HepG2 (cell line): ENCODE data around the gene WDR81. TPM values are rescaled to one million over a fixed set of nuclear protein-coding genes. Genes with fewer than 3 reads are reported as not detected.

Source experiments
- ADNP ChIP-seq: sonication (generic); formaldehyde crosslinking; IDR thresholded peaks from 2 replicates; pipeline ENCODE4 v1.4.0; 2020; ENCODE audit warnings: missing genetic modification reagents
- AKAP8 ChIP-seq: sonication (generic); formaldehyde crosslinking; IDR thresholded peaks from 2 replicates; pipeline ENCODE4 v1.5.1; 2020; ENCODE audit warnings: mild to moderate bottlenecking, missing genetic modification reagents
- CHD4 ChIP-seq: fragments of 200-600 bp; sonication (generic); IDR thresholded peaks from 2 replicates; pipeline ENCODE4 v1.7.0; 2017; ENCODE audit warnings: mild to moderate bottlenecking, low read length, borderline replicate concordance
- GFI1 ChIP-seq: sonication (generic); formaldehyde crosslinking; IDR thresholded peaks from 2 replicates; pipeline ENCODE4 v1.5.0; 2020; ENCODE audit warnings: missing genetic modification reagents, mild to moderate bottlenecking, borderline replicate concordance
- HDAC1 ChIP-seq: sonication (generic); formaldehyde crosslinking; IDR thresholded peaks from 2 replicates; pipeline ENCODE4 v1.5.1; 2020; ENCODE audit warnings: mild to moderate bottlenecking, missing genetic modification reagents
- NCOR1 ChIP-seq: fragments of 200-600 bp; sonication (generic); IDR thresholded peaks from 2 replicates; pipeline ENCODE4 v1.7.0; 2017; ENCODE audit warnings: antibody characterized with exemption, low read length, borderline replicate concordance
- PHF21A ChIP-seq: sonication (generic); formaldehyde crosslinking; IDR thresholded peaks from 2 replicates; pipeline ENCODE4 v1.5.0; 2020; ENCODE audit warnings: mild to moderate bottlenecking, missing genetic modification reagents
- RORA ChIP-seq: sonication (generic); formaldehyde crosslinking; IDR thresholded peaks from 2 replicates; pipeline ENCODE4 v1.5.0; 2020; ENCODE audit warnings: mild to moderate bottlenecking, missing genetic modification reagents, moderate library complexity
- SMYD3 ChIP-seq: sonication (generic); formaldehyde crosslinking; IDR thresholded peaks from 2 replicates; pipeline ENCODE4 v1.8.1; 2023; ENCODE audit warnings: mild to moderate bottlenecking, missing genetic modification reagents
- ZC3H13 ChIP-seq: sonication (generic); formaldehyde crosslinking; IDR thresholded peaks from 2 replicates; pipeline ENCODE4 v1.8.1; 2023; ENCODE audit warnings: mild to moderate bottlenecking, missing genetic modification reagents, moderate library complexity
- ZFP36L2 ChIP-seq: sonication (generic); formaldehyde crosslinking; IDR thresholded peaks from 2 replicates; pipeline ENCODE4 v1.4.0; 2020; ENCODE audit warnings: missing genetic modification reagents
- ZMYM2 ChIP-seq: sonication (generic); formaldehyde crosslinking; IDR thresholded peaks from 2 replicates; pipeline ENCODE4 v1.8.0; 2022; ENCODE audit warnings: mild to moderate bottlenecking, missing genetic modification reagents
- ZNF251 ChIP-seq: sonication (generic); formaldehyde crosslinking; IDR thresholded peaks from 2 replicates; pipeline ENCODE4 v1.9.0; 2021; ENCODE audit warnings: mild to moderate bottlenecking, missing genetic modification reagents
- ZNF569 ChIP-seq: sonication (generic); formaldehyde crosslinking; IDR thresholded peaks from 2 replicates; pipeline ENCODE4 v1.5.0; 2020; ENCODE audit warnings: mild to moderate bottlenecking, missing genetic modification reagents, moderate library complexity, borderline replicate concordance
- ZNF7 ChIP-seq: IDR thresholded peaks from 2 replicates; pipeline ENCODE4 v1.6.1; 2016; ENCODE audit warnings: missing biosample characterization, missing genetic modification reagents
- polyA plus RNA-seq, 8 experiments: library from polyadenylated mRNA; depleted of rRNA in 3 of 8; stranded (reverse) in 7 of 8; unstranded in 1 of 8; fragments of >200 nt; fragmentation: Illumina TruSeq in 4 of 8; extraction: Trizol in 4 of 8; gene quantifications; 2 replicates each; pipeline versions ENCODE4 v1.2.1 to v1.2.3, GENCODE V29; 2011 to 2016; ENCODE audit warnings: low read depth in 4 of 8, missing spikeins in 1 of 8, mixed read lengths in 1 of 8; ENCODE audit not compliant: insufficient read depth in 1 of 8
- total RNA-seq, 5 experiments: library from RNA; depleted of rRNA; stranded (reverse); fragments of >200 nt; fragmentation: Illumina TruSeq; extraction: Trizol; gene quantifications; 2 replicates each; pipeline ENCODE4 v1.2.3, GENCODE V29; 2016; ENCODE audit warnings: low read depth in 1 of 5
- TF ChIP-seq, protein P1 (sequence below), 2 experiments: fragments of 450-650 bp in 1 of 2; sonication (generic) in 1 of 2; formaldehyde crosslinking in 1 of 2; IDR thresholded peaks; 2 replicates each; pipeline versions ENCODE4 v1.6.1 to v1.8.0; 2016 to 2022; ENCODE audit warnings: antibody characterized with exemption in 1 of 2, mild to moderate bottlenecking in 1 of 2, missing genetic modification reagents in 1 of 2
- TF ChIP-seq, protein P2 (sequence below): sonication (generic); formaldehyde crosslinking; IDR thresholded peaks from 2 replicates; pipeline ENCODE4 v1.4.0; 2020; ENCODE audit warnings: missing genetic modification reagents, low read depth, mild to moderate bottlenecking, borderline replicate concordance
- TF ChIP-seq, protein P3 (sequence below): sonication (generic); formaldehyde crosslinking; IDR thresholded peaks from 2 replicates; pipeline ENCODE4 v1.5.0; 2020; ENCODE audit warnings: missing genetic modification reagents, mild to moderate bottlenecking, borderline replicate concordance

The WDR81 gene
- total and polyA plus RNA-seq, 2 of the 13 experiments (the other 11 are each of a cell fraction or from before 2014, with no cell fraction given): 9.1 to 16.7 TPM

DNA sequence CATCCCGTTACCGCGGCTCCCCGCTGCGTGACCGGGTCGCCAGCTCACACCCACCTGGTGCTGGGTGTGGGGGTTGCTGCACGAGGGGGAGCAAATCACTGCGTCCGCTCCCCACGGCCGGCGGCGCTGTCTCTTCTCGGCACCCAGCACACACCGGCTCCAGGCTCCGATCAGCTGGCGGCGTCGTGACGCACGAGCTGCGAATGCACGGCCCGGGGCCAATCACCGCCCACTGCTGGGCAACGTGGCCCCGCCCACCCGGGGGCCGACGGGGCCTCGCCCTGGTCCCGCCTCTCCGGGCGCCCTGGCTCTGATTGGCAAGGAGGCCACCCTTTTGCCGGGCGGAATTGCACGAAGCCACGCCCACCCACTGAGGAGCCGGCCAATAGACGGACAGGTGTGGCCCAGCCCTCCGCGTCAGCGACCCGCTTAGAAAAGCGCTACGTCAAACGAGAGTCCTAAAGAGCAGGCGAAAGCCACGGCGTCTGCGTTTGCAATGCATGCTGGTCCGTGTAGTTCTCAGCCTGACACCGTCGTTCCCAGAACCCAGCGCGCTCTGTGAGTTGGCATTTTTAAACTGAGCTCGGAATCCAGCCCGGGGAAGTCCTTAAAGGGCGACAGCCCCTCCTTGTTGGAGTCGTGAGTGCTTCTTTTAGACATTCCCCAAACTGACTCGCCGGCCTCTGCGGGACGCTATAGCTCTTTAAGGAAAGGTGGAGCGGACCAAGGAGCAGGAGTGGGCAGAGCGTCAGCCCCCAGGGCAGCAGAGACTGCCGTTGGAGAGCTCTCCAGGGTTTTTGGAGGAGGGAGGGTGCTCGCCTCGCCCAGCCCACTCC lies 8.2 kb upstream of the WDR81 start (continued):
- TF ChIP-seq, protein P1, sequence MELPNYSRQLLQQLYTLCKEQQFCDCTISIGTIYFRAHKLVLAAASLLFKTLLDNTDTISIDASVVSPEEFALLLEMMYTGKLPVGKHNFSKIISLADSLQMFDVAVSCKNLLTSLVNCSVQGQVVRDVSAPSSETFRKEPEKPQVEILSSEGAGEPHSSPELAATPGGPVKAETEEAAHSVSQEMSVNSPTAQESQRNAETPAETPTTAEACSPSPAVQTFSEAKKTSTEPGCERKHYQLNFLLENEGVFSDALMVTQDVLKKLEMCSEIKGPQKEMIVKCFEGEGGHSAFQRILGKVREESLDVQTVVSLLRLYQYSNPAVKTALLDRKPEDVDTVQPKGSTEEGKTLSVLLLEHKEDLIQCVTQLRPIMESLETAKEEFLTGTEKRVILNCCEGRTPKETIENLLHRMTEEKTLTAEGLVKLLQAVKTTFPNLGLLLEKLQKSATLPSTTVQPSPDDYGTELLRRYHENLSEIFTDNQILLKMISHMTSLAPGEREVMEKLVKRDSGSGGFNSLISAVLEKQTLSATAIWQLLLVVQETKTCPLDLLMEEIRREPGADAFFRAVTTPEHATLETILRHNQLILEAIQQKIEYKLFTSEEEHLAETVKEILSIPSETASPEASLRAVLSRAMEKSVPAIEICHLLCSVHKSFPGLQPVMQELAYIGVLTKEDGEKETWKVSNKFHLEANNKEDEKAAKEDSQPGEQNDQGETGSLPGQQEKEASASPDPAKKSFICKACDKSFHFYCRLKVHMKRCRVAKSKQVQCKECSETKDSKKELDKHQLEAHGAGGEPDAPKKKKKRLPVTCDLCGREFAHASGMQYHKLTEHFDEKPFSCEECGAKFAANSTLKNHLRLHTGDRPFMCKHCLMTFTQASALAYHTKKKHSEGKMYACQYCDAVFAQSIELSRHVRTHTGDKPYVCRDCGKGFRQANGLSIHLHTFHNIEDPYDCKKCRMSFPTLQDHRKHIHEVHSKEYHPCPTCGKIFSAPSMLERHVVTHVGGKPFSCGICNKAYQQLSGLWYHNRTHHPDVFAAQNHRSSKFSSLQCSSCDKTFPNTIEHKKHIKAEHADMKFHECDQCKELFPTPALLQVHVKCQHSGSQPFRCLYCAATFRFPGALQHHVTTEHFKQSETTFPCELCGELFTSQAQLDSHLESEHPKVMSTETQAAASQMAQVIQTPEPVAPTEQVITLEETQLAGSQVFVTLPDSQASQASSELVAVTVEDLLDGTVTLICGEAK (IDR thresholded peaks at IDR 0.05): no peak
- TF ChIP-seq, protein P1 (CRISPR knock-in tag; IDR thresholded peaks at IDR 0.05): no peak
- TF ChIP-seq ADNP (CRISPR knock-in tag) (no peak), HDAC1 (CRISPR knock-in tag) (peak; percentile 92), NCOR1 (no peak), CHD4 (no peak), PHF21A (CRISPR knock-in tag) (no peak), ZFP36L2 (no peak), RORA (CRISPR knock-in tag) (no peak), GFI1 (CRISPR knock-in tag) (no peak), ZNF251 (CRISPR knock-in tag) (no peak), ZNF569 (CRISPR knock-in tag) (no peak), SMYD3 (CRISPR knock-in tag) (no peak), ZNF7 (CRISPR knock-in tag) (no peak), ZC3H13 (CRISPR knock-in tag) (no peak), ZMYM2 (CRISPR knock-in tag) (no peak), AKAP8 (no peak)
- TF ChIP-seq, protein P2, sequence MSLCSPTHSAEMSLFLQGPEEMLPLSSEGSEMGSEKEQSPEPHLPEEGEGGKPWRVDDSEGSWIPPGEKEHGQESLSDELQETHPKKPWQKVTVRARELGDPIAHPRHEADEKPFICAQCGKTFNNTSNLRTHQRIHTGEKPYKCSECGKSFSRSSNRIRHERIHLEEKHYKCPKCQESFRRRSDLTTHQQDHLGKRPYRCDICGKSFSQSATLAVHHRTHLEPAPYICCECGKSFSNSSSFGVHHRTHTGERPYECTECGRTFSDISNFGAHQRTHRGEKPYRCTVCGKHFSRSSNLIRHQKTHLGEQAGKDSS (CRISPR knock-in tag): no peak
- TF ChIP-seq, protein P3, sequence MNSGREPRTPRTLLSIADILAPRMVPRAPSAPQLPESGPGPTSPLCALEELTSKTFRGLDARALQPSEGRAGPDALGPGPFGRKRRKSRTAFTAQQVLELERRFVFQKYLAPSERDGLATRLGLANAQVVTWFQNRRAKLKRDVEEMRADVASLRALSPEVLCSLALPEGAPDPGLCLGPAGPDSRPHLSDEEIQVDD (CRISPR knock-in tag): no peak
